Dermis blood vessel endothelial cell (primary cell): ENCODE data around the gene IGF2BP2. TPM values are rescaled to one million over a fixed set of nuclear protein-coding genes. Genes with fewer than 3 reads are reported as not detected.
A peak's percentile ranks its signal among the peaks of the same experiment; 100 is the strongest.

ENCODE experiments used
- DNase-seq: peaks from one replicate; pipeline ENCODE4 v3.0.0; 2010
- total RNA-seq: library from RNA; depleted of rRNA; stranded (reverse); fragments of >200 nt; gene quantifications from 2 replicates; pipeline ENCODE4 v1.2.3, GENCODE V29; 2014

IGF2BP2 gene
- total RNA-seq, 1 donor from 2014 or later, result 30.0 TPM

GRCh38 chr3:185764163-185764979 is 60.5 kb downstream of the IGF2BP2 start:
- DNase-seq, result peak; percentile 60

DNA sequence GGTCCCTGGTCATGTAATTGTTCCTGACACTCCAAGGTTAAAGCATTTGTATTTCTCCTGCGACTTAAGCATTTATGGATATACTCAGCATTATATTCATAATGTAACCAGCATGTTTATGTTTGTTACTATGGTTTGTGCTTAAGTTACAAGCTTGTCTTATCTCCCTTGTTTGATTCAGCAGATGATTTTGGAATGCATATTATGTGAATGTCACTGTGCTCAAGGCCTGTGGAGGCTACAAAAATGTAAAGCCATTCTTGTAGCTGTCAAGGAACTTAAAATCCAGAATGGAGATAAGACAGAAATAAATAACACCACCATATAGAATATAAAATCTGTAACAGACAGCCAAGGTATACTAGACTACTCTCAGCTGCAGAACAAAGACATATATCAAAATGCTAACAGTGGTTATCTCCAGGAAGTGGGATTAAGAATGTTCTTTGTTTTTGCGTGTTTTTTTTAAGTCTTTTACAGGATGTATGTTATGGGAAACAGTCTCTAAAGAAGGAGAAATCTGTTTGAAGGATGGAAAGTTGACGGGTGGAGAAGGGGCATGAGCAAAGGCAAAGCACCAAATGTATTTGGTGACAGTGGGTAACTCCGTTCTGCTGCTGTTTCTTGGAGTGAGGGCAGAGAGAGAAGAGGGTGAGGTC is 61.4 kb downstream of the IGF2BP2 start:
- DNase-seq, result peak; percentile 67

DNA sequence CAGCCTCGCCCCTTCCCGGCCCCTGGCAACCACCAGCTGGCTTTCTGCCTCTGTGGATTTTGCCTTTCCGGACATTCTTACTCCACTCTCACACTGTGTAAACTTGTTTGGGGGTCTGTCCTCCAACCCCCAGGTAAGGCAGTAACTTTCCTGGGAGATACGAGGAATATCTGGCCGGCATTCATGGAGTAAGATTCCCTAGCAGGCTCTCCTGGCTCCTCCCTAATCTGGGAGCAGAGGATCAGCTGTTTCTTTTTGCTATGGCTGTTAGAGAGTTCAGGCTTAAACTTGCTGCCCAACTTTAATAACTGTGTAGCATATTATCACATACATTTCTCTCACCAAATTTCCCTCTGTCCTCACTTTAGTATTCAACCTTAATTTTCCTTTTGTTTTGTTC is 64.3 kb downstream of the IGF2BP2 start:
- peak; percentile 37 for DNase-seq

DNA sequence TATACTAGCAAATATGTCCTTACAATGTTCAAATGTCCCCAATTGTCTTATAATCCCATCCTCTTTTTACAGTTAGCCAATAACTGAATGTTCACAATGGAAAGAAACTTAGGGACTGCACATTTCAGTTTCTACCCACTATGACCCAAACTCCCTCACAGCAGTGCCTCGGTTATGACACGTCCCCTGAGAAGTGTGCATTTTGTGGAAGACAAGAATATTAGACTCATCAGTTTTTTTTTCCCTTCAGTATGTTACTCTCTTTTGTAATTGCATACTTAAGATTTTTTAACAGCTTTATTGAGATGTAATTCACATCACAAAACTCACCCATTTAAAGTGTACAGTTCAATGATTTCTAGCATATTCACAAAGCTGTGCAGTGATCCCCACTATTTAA is 64.8 kb downstream of the IGF2BP2 start:
- no peak for DNase-seq

DNA sequence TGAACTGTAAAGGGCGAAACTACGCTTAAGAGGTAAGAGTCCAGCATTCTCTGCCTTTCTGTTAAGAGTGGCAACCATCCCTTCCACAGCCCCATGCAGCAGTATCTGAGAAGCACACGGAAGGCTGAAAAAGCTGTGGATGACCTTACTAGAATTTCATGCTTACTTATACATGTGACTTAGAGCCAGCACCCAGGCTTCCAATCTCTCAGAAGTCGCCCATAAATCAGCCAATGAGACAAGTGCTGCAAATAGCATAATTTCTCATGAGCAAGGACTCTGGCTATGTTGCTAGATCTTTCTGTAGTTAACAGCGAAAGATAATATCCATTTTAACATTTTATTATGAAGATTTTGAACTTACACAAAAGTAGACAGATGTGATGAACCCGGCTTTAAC is 65.3 kb downstream of the IGF2BP2 start:
- no peak for DNase-seq

GRCh38 chr3:185758912-185759311 is 65.9 kb downstream of the IGF2BP2 start:
- DNase-seq, result peak; percentile 31

GRCh38 chr3:185757176-185757575 is 67.7 kb downstream of the IGF2BP2 start:
- no peak for DNase-seq

- DNase-seq, result no peak
Observed at GRCh38 chr3:185756477-185756876, 68.4 kb downstream of the IGF2BP2 start.

GRCh38 chr3:185754920-185755319 is 69.9 kb downstream of the IGF2BP2 start:
- no peak for DNase-seq

DNA sequence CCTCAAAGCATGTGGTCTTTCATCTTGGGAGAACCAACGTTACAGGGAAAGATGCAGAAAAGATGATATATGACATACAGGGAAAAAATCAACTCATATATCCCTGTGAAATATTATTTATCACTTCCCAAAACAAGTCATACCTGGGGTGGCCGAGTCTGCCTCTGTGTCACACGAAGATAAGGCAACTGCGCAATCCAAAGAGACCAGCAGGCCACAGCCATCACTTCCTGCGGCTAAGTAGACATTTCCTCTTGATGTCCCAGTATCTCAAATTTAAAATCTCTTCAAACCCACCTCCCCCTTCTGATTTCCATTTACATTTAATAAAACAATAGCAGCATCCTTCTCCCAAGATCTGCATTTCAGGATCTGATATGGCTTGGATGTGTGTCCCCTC is 71.5 kb downstream of the IGF2BP2 start:
- DNase-seq, result no peak

DNA sequence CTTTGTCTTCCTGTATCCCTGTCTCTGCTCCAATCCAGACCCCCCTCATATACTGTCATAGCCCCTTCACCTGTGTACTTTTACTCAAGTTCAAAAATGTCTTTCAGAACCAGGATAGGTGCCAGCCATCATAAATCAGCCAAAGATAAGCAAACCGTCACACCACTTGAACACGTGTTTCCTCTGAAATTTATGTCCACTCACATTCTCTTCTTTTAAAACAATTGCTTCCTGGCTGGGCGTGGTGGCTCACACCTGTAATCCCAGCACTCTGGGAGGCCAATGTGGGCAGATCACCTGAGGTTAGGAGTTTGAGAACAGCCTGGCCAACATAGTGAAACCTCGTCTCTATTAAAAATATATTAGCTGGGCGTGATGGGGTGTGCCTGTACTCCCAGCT is 74.1 kb downstream of the IGF2BP2 start:
- DNase-seq, result no peak

DNA sequence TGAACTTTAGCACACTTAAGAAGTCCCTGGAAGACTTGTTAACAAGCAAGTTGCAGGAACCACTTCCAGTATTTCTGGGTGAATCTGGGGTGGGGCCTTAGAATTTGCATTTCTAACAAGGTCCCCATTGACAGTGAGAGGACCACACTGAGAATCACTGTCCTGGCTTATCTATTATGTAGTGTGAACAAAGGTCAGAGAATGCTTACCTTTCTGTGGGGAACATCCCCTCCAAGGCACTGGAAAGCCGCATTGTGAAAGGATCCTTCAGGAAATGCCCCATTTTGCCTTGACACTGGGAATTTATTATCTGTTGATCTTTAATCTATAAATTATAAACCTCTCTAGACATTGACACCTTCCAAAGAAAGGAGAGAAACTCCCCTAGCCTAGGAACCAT is 74.8 kb downstream of the IGF2BP2 start:
- no peak for DNase-seq

DNA sequence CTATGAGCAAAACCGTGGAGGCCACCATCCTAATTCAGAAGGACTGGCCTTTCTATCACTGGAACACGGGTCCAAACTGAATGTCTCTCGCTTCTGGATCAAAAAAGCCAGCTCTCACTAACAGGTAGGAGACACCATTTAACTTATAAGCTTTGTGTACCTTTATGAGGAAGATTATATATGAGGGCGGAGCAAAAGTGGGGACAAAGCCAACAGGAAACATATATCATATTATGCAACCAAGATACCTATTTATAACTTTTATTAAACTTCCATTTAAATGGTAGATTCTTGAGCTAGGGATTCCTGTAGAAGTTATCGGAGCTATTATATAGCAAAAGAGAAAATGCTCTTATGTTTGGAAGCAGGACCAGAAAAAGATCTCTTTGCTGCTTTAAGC is 78.4 kb downstream of the IGF2BP2 start:
- DNase-seq, result no peak

DNA sequence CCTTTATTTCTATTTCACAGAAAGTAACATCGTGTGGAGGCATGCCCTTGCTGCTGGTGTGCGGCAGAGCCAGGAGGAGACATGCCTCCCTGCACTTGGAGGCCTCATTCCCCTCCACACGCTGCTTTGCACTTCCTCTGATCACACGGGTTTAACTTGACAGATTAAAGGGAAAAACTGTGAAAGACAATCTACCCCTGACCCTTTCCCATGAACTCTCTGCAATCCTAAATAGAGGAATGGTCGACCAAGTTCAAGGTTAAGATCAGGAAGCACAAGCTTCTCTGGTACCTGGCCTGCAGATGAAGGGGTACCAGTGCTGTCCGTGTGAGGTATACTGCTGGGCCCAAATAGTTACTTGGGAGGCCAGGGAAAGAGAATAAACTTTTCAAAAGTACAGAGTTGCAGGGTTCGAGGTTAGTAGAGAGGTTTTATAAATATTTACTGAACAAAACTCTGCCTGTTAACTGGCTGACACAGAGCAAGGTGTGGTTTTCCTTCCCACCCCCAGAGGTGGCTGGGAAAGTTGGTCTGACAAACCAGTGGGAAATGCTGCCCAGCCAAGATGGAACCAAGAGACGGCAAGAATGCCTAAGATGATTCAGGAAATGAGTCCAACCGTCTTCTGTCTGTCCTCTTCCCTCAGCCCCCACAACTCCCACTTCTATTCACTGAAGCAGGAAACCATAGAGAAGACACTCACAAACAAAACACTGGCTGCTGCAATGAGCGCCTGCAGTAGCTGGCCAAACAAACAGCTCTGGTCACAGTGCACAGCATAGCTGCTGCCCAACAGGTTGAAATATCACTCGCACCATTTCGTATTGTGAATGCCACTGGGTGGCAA is 79.6 kb downstream of the IGF2BP2 start:
- peak; percentile 79 for DNase-seq

DNA sequence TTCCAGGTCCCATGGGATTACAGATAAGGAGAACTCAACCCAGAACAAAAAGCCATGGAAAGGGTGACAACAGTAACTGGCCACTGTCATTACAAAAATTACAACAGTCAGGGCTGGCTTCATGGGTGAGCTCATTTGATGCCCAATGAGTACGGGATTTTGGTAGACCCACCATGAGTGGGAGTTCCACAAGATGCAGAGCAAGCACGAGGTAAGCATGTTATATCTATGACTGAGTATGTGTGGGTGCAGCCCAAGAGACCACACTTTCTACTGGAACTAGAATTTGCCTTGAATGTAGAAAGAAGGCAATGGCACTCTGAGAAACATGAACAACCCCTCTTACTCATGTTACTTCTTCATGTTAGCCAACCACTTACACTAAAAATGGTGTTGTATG is 83.3 kb downstream of the IGF2BP2 start:
- DNase-seq, result no peak

- no peak for DNase-seq
Observed at GRCh38 chr3:185740133-185740532, 84.7 kb downstream of the IGF2BP2 start.

GRCh38 chr3:185739264-185739701 is 85.6 kb downstream of the IGF2BP2 start:
- no peak for DNase-seq

DNA sequence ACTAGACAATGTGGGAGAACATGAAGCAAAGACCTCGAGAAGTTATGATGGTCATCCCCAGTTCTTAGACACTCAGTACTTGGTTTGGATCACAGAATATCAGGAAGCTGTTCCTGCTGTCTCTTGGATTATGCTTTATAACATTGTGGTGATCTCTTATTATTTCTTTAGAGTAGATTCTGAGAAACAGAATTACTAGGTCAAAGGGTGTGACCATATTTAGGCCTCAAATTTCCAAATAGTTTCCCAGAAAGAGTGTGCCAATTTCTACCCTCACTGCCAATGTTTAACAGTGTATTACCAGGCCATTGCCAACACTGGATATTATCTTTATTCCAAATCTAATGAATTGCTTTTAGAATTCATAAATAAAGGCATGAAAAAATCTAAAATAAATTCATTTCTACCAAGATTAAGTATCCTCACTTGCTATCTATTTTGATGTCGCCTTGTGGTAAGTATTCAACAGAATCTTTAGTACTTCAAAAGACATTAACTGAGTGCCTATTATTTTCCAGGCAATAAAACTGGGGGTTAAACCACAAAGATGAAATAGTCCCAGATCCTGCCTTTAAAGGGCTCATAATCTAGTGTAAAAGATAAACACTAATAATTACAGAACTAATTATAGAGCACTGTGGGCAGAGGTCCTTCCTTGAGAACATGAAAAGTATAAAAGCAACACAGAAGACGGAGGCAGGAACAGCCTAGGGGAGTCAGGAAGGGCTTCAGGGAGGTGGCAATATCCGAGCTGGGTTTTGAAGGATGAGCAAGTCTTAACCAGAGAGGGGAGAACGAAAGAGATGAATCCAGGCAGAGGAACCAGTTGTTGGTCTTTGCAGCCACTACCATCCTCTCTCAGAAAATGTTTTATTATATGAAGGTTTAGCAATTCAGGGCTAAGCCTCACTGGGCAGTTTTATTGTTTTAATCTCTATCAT is 86.8 kb downstream of the IGF2BP2 start:
- DNase-seq, result no peak

DNA sequence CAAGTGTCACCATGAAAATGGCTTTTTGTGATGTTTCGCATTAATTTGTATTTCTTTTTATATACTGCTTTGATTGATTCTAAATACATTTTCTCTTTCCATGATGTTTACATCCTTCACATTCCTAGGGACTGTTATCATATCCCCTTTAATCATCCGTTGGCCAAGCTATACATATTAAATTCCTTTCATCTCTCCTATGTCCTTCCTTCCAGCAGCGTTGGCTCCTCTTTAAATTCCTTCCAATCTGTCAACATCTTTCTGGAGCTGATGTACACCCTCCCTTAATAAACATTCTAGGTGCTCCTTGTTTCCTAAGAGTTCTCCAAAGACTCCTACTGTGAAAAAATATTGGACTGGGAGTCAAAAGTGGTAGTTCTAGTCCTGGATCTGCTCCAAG is 87.8 kb downstream of the IGF2BP2 start:
- peak; percentile 54 for DNase-seq

DNA sequence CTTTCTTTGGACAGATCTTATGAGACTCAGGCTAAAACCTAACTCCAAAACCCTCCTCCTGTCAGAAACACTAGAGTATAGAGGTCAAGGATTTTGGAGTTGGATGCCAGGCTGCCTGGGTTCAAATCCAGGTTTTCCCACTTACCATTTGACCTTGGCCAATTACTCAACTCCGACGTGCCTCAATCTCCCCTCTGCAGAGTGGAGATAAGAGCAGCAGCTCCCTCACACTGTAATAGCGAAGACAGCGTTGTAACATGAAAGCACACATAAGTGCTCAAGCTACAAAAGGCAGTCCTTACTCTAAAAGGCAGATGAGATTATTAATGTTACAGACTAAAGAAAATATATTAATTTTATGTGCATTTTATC is 90.1 kb downstream of the IGF2BP2 start:
- no peak for DNase-seq

- peak; percentile 94 for DNase-seq
Observed at GRCh38 chr3:185733980-185734724, 90.7 kb downstream of the IGF2BP2 start.
